GM21528 (cell line): Measurements from ENCODE around the gene NTN5.
"Not testable (repeated sequence)": the region's sequence is repeated elsewhere in the genome, so short reads cannot be mapped to it uniquely, and the experiment has no call there.

Experiments used
- ATAC-seq: cut with Tn5 transposase; IDR thresholded peaks from one replicate; pipeline ENCODE4 v1.9.1; 2021; ENCODE audit warnings: mild to moderate bottlenecking, moderate library complexity; ENCODE audit not compliant: unreplicated experiment, low FRiP score

Gene NTN5

DNA sequence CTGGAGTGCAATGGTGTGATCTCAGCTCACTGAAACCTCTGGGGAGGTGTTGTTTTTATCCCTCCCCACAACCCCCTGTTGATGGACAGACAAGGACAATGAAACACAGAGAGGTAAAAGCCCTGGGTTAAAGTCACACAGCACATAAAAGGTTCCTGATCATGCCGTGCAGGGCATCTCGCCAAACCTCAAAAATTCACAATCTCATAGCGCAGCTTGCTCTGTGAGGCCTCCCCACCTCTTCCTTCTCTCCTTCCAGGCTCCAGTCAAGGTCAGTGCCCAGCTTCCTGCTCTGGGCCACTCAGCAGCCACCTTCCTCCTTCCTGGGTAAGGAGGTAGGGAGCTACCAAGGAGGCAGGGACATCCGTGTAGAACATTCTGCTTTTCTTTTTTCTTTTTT lies 25.2 kb upstream of the NTN5 start:
- ATAC-seq: no peak

DNA sequence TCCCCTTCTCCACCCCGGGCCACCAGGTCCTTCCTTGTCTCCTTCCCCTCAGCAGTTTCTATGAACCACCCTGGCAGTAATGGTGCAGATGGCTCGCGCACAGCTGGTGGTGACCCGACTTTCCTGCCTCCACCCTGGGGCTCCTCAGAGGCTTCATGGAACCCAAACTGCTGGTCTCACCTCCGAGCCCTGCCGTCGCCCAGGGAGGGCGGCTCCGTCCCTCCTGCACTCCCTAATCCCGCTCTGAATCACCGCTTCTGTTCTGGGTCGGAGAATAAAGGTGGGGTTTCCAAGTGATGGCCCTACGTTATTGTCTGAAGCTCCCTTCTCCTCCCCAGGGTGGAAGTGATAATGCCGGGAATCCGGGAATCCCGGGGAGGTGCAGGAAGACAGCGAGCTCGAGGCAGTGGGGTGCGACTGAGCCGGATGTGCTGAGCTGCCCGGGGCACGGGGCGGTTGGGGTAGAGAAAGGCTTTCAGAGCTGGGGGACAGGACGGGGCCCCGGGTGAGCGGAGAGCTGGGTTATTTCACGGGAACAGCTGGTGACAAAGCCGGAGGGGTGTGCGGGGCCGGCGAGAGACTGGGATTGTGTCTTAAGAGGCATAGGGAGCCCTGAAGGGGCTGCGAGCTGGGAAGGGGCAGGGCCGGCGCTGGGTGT lies 23.7 kb upstream of the NTN5 start:
- no peak for ATAC-seq

DNA sequence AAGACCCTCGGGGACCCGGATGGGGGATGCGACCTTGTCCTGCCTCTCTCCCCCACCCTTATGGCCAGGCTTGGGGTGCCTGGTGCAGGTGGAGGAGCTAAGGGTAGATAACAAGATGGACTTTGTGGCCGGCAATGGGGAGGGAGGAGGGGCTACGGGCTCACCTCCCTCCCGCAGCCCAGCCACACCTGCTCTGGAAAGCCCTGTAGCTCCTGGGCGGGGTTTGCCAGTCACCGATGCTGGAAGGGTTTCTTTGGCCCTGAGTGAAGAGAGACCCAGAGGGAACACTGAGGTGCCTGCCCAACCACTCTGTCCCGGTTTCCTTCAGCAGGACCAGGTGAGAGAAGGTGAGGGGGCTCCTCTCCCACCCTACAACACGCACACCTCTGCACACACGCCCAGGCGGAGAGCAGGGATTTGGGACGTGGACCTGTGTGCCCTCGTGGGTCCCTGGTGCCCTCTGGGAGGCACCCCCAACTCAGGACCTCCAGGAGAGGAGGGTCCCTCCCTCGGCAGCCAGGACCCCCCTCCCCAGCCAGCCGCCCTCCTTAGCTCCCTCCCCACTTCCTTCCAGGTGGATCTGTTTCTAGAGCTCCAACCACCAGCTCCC lies 23.0 kb upstream of the NTN5 start, which contains the start of gene FUT2:
TSS of gene FUT2 (plus strand) at position 229 of the 610 bp plus-strand sequence. CDS start 6,986 bp downstream, outside the sequence.
- ATAC-seq: no peak

- not testable (repeated sequence) for ATAC-seq
Measured at GRCh38 chr19:48693629-48694028, 20.8 kb upstream of the NTN5 start.

DNA sequence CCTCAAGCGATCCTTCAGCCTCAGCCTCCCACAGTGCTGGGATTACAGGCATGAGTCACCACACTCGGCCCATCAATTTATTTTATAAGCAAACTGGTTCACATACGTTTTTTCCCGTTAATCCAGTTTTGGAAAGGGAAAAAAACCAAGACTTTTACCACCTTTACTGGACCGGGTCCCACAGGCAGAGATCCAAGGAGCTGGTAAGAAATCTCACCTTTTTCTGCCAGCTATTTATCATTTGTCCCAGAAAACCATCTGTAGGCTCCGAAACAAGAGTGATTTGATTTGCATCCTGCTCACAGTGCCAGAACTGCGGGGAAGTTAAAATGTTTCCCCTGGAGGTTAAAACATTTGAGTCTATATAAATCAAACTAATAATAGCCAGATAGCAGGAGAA lies 16.6 kb upstream of the NTN5 start:
- no peak for ATAC-seq

GRCh38 chr19:48687776-48688175 lies 15.0 kb upstream of the NTN5 start:
- no peak for ATAC-seq

DNA sequence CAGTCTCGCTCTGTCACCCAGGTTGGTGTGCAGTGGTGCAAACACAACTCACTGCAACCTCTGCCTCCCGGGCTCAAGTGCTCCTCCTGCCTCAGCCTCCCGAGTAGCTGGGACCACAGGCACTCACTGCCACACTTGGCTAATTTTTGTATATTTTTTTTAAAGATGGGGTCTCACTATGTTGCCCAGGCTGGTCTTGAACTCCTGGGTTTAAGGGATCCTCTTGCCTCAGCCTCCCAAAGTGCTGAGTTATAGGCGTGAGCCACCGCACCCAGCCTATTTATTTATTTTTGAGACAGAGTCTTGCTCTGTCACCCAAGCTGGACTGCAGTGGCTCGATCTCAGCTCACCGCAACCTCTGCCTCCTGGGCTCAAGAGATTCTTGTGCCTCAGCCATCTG lies 13.8 kb upstream of the NTN5 start:
- ATAC-seq: not testable (repeated sequence)

DNA sequence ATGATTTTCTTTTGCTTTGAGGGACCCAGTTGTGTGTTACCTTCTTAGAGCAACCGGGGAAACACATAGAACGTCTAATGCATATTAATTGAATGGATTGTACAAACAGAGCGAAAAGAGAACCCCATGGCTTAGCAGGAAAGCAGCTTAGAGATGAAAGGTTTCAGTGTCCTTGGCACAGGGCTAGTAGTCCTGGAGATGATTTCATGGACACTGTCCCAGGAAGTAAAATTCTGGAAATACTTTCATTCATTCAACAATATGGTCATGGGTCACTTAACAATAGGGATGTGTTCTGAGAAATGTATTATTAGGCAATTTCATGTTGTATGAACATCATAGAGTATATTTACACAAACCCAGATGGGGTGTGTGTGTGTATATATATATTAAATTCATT lies 13.3 kb upstream of the NTN5 start:
- no peak for ATAC-seq

DNA sequence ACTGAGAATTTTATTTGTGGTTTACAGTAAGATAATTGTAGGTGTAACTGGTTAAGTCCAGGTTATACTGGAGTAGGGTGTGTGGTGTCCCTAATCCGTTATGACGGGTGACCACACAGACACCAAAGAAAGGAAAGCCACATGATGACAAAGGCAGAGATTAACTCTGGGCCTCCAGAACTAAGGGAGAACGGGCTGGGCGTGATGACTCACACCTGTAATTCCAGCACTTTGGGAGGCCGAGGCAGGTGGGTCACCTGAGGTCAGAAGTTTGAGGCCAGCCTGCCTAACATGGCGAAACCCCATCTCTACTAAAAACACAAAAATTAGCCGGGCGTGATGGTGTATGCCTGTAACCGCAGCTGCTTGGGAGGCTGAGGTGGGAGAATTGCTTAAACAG lies 12.8 kb upstream of the NTN5 start:
- ATAC-seq: no peak

GRCh38 chr19:48683349-48683748 lies 10.5 kb upstream of the NTN5 start:
- no peak for ATAC-seq

GRCh38 chr19:48681127-48681470 lies 8.3 kb upstream of the NTN5 start:
- ATAC-seq: no peak

GRCh38 chr19:48680436-48681126 lies 7.8 kb upstream of the NTN5 start:
- no peak for ATAC-seq

DNA sequence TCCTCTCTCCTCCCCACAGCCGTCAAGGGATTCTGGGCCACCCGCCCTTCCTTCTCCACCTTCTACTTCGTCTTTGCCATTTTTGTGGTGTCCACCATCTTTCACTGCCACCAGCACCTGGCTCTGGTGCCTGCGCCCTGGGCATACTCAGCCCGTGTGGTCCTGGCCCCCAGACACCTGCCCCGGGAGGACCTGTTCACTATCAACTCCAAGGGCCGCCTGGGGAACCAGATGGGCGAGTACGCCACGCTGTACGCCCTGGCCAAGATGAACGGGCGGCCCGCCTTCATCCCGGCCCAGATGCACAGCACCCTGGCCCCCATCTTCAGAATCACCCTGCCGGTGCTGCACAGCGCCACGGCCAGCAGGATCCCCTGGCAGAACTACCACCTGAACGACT lies 7.2 kb upstream of the NTN5 start:
- not testable (repeated sequence) for ATAC-seq

DNA sequence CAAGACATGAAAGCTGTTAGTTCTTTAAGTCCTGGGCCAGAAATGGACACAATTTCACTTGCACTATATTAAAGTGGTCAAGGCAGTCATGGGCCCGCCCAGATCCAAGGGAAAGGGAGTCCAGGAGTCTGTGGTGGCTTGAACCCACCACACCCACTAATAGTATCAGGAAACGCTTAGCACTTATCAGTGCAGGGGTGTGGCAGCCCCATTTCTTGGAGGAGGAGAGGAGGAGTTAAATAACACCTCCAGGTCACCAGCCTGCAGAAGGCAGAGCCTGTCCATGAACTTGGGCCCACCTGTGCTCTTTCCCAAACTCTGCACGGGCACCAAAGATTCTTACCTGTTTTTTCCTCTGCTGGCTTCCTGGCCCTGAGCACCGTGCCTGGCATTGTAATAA lies 5.4 kb upstream of the NTN5 start:
- no peak for ATAC-seq

DNA sequence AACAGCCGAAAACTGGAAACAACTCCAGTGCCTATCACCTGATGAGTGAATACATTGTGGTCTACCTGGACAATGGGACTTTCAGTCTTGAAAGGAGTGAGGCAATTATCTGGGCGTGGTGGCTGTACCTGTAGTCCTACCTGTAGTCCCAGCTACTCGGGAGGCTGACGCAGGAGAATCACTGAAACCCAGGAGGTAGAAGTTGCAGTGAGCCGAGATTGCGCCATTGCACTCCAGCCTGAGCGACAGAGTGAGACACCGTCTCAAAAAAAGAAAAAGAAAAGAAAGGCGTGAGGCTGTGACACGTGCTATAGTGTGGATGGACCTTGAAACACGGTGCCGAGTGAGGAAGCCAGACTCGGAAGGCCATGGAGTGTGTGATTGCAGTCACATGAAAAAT lies 4.1 kb upstream of the NTN5 start:
- ATAC-seq: no peak

GRCh38 chr19:48676487-48676886 lies 3.7 kb upstream of the NTN5 start:
- ATAC-seq: no peak

DNA sequence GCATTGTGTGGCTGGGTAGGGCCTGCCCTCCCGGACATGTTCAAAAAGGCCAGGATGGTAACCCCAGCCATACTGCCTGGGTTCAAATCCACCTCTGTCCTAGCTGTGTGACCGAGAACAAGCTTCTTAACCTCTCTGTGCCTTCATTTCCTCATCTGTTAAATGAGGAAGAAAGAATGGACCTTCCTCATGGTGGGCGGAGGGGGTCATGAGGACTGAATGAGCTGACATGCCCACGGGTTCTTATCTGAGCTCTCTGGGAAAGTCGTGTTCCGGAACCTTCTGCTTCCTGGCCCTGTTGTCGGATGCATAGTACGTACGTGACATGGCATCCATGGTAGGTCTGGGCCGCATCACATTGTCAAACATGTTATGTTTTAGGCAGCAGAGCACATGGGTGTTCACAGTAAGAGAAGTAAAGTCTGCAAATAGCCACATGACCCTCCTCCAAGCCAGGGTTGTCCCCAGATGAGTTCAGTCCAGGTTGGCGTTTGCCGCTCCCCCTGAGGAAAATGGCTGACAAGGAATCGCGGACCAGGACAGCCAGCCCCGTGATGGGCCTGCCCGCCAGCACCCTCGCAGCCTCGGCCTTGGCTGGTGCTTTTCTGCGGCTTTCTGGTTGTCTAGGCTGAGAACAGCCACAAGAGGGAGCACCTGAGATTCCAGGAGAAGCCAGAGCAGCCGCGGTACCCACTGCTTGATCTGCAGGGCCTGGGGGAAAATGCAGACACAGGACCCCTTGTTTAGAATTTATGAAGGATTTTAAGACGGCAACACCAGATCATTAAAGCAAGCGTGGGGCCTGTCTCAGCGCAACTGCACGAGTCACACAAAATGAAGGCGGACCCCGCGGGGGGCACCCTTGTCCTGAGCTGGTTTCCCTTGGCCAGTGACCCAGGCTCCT lies 2.4 kb upstream of the NTN5 start:
- ATAC-seq: no peak

DNA sequence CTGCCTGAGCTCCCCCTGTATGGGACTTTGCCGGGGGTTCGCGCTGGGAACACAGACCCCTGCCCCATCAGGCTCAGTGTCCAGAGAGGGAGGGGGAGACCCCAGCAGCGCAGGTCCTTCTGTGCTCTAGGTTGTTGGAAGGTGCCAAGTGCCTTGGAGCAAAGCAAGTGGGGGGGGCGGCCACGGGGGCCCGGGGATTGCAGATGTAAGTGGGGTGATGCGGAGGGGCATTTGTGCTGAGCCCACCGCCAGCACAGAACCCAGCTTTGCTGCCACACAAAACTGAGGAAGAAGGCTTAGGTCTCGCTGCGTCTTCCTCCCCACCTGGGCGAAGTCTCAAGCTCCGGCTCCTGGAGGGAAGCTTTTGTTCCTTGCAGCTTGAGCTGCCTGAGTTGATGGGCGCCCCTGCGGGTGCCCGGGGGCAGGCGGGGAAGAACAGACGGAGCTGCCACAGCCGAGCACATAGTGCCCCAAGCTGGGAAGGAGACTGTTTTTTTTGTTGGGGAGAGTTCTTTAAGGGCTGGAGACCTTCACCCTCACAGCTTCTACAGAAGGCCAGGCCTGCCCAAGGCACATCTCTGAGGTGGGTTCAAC lies 1.5 kb upstream of the NTN5 start:
- no peak for ATAC-seq

- ATAC-seq: no peak
Measured at GRCh38 chr19:48673436-48674100, 751 bp upstream of the NTN5 start.

DNA sequence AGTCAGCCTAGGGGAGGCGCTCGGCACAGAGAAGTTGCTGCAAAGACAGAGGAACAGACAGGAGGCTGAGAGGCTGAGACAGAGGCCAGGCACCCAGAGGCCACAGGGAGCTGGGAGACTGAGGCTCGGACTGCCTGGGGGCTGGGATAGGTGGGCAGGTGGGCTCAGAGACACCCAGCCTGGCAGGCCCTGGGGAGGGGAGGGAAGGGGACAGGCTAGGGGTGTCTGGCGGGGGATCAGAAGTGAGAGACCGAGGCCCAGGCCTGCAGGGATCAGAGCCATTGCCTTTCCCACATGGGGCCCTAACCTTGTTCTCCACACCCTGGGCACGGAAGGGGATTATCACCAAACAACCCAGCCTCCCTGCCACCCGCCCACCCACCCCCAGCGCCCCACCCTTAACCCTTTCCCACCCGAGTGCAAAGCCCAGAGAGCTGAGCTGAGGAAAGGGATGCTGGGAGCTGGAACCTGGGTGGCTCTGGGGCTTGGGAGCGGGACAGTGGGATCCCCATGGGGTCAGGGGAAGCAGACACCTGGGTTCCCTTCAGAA lies 1.3 kb downstream of the NTN5 start:
- no peak for ATAC-seq
